IMR-90 (cell line): ENCODE results near the gene KCNT2. TPM values are rescaled to one million over a fixed set of nuclear protein-coding genes. Genes with fewer than 3 reads are reported as not detected.

Source experiments
- CTCF ChIP-seq: conservative IDR thresholded peaks from 2 replicates; pipeline ENCODE4 v1.5.1; 2012; ENCODE audit warnings: mild to moderate bottlenecking, low read depth, low read length, improper control_type of control experiment
- FOS ChIP-seq: fragments of 150-350 bp; IDR thresholded peaks from 2 replicates; pipeline ENCODE4 v1.6.1; 2016; ENCODE audit warnings: low read depth, low read length
- MAZ ChIP-seq: IDR thresholded peaks from 2 replicates; pipeline ENCODE4 v1.6.1; 2012; ENCODE audit warnings: low read depth, mild to moderate bottlenecking, low read length, improper control_type of control experiment, moderate library complexity, borderline replicate concordance
- RAD21 ChIP-seq: IDR thresholded peaks from 2 replicates; pipeline ENCODE4 v1.6.1; 2012; ENCODE audit warnings: low read length, improper control_type of control experiment
- RFX5 ChIP-seq: IDR thresholded peaks from 2 replicates; pipeline ENCODE4 v1.8.0; 2012; ENCODE audit warnings: low read depth, mild to moderate bottlenecking, low read length, moderate library complexity
- SMC3 ChIP-seq: fragments of 150-350 bp; IDR thresholded peaks from 2 replicates; pipeline ENCODE4 v1.6.1; 2016; ENCODE audit warnings: low read depth, mild to moderate bottlenecking, antibody characterized with exemption, low read length, moderate library complexity
- polyA plus RNA-seq, 3 experiments: library from polyadenylated mRNA; depleted of rRNA; stranded (reverse); fragments of >200 nt; gene quantifications; 2 replicates each; pipeline ENCODE4 v1.2.3, GENCODE V29; 2012; ENCODE audit warnings: low replicate concordance in 1 of 3
- total RNA-seq: library from RNA; depleted of rRNA; stranded (reverse); fragments of >200 nt; gene quantifications from 2 replicates; pipeline ENCODE4 v1.2.3, GENCODE V29; 2012

Gene KCNT2
- total and polyA plus RNA-seq, 2 of the 4 experiments (the other 2 are of a cell fraction) = 0.22 to 0.72 TPM

GRCh38 chr1:196312739-196313138 is 295.5 kb downstream of the KCNT2 start (continued):
- TF ChIP-seq CTCF = no peak
- TF ChIP-seq MAZ = no peak
- no peak for TF ChIP-seq SMC3
- no peak for TF ChIP-seq RAD21
- TF ChIP-seq FOS = no peak
- TF ChIP-seq RFX5 = no peak
